ENCODE data around the gene MAP4K1. TPM values are rescaled to one million over a fixed set of nuclear protein-coding genes. Genes with fewer than 3 reads are reported as not detected.

The MAP4K1 gene
- total and polyA plus RNA-seq, 2 of the 13 experiments (the other 11 are each of a cell fraction or from before 2014, with no cell fraction given), result 0.24 to 0.89 TPM

GRCh38 chr19:38650911-38651584, 33.3 kb upstream of the MAP4K1 start (continued):
- TF ChIP-seq ZBTB37 (CRISPR knock-in tag; IDR thresholded peaks at IDR 0.05), result no peak
- no peak for TF ChIP-seq ZNF281 (CRISPR knock-in tag; IDR thresholded peaks at IDR 0.05; ENCODE audit: borderline replicate concordance)
- TF ChIP-seq PHF8 (CRISPR knock-in tag; IDR thresholded peaks at IDR 0.05), result no peak
- TF ChIP-seq ZBTB44 (CRISPR knock-in tag; IDR thresholded peaks at IDR 0.05), result no peak

Measured in HepG2 (cell line).